HFFc6 (cell line): Measurements from ENCODE around the gene ADAM15. TPM values are rescaled to one million over a fixed set of nuclear protein-coding genes. Genes with fewer than 3 reads are reported as not detected.

Source experiments
- DNase-seq: peaks from one replicate; pipeline ENCODE4 v3.0.0-alpha.2; 2018
- H3K27ac Mint-ChIP-seq: 2 replicates; pipeline ENCODE4 v1.8.0; 2020; ENCODE audit warnings: mild to moderate bottlenecking, mixed read lengths
- H3K27me3 Mint-ChIP-seq: 2 replicates; pipeline ENCODE4 v1.8.0; 2021; ENCODE audit warnings: mild to moderate bottlenecking, moderate library complexity, mixed read lengths; ENCODE audit not compliant: insufficient read depth
- H3K36me3 Mint-ChIP-seq: 2 replicates; pipeline ENCODE4 v1.8.0; 2021; ENCODE audit warnings: low read depth, mixed read lengths
- H3K4me1 Mint-ChIP-seq: 2 replicates; pipeline ENCODE4 v1.8.0; 2020; ENCODE audit warnings: low read depth, mixed read lengths
- H3K4me3 Mint-ChIP-seq: 2 replicates; pipeline ENCODE4 v1.8.0; 2020; ENCODE audit warnings: mild to moderate bottlenecking, moderate library complexity, mixed read lengths
- H3K9me3 Mint-ChIP-seq: 2 replicates; pipeline ENCODE4 v1.8.0; 2020; ENCODE audit warnings: mild to moderate bottlenecking, mixed read lengths
- total RNA-seq, 6 experiments: library from RNA; stranded (reverse); fragmentation: NEBNext Ultra II Directional; extraction: Animal tissue kit (Norgen Biotek cat#: 25700); gene quantifications; 2 replicates in 1 of 6; 3 replicates in 5 of 6; pipeline ENCODE4 v1.2.3, GENCODE V29; 2021
- TF ChIP-seq, protein P1 (sequence below): fragments of 200-600 bp; sonication (generic); IDR thresholded peaks from 2 replicates; pipeline ENCODE4 v1.5.0; 2021; ENCODE audit warnings: antibody characterized with exemption, mild to moderate bottlenecking

Gene ADAM15
- total RNA-seq, 6 experiments from 2014 or later, result 51.1 to 66.9 (median 63.7) TPM

GRCh38 chr1:155094622-155094948 lies 43.5 kb downstream of the ADAM15 start:
- no peaks in the 10 kb centered on the region for H3K36me3 Mint-ChIP-seq
- H3K4me3 Mint-ChIP-seq, result no peak overlapping the region
- H3K27ac Mint-ChIP-seq, result no peak overlapping the region
- peaks cover 15% of the 10 kb centered on the region for H3K4me1 Mint-ChIP-seq
- H3K27me3 Mint-ChIP-seq, result peaks cover 12% of the 10 kb centered on the region
- no peaks in the 10 kb centered on the region for H3K9me3 Mint-ChIP-seq
- no peak for DNase-seq
- TF ChIP-seq, protein P1, sequence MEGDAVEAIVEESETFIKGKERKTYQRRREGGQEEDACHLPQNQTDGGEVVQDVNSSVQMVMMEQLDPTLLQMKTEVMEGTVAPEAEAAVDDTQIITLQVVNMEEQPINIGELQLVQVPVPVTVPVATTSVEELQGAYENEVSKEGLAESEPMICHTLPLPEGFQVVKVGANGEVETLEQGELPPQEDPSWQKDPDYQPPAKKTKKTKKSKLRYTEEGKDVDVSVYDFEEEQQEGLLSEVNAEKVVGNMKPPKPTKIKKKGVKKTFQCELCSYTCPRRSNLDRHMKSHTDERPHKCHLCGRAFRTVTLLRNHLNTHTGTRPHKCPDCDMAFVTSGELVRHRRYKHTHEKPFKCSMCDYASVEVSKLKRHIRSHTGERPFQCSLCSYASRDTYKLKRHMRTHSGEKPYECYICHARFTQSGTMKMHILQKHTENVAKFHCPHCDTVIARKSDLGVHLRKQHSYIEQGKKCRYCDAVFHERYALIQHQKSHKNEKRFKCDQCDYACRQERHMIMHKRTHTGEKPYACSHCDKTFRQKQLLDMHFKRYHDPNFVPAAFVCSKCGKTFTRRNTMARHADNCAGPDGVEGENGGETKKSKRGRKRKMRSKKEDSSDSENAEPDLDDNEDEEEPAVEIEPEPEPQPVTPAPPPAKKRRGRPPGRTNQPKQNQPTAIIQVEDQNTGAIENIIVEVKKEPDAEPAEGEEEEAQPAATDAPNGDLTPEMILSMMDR, result 0 out of 2 replicates have a peak, but pooled peaks have one; percentile 4

DNA sequence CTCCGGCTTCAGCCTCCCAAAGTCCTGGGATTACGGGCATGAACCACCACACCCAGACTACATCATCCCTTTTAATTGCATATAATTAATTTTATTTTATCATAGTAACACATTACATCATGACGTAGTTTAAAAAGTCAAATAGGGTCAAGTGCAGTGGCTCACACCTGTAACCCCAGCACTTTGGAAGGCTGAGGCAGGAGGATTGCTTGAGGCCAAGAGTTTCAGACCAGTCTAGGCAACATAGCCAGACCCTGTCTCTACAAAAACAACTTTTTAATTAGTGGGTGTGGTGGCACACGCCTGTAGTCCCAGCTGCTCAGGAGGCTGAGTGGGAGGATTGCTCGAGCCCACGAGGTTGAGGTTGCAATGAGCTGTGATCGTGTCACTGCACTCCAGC lies 48.2 kb downstream of the ADAM15 start:
- H3K9me3 Mint-ChIP-seq, result no peaks in the 10 kb centered on the region
- no peaks in the 10 kb centered on the region for H3K36me3 Mint-ChIP-seq
- peaks cover 2% of the 10 kb centered on the region; the same call in 1 of the 2 replicates for H3K4me1 Mint-ChIP-seq
- H3K4me3 Mint-ChIP-seq, result no peak overlapping the region
- peaks cover 20% of the 10 kb centered on the region for H3K27me3 Mint-ChIP-seq
- no peak for DNase-seq
- no peak overlapping the region for H3K27ac Mint-ChIP-seq
- TF ChIP-seq, protein P1, result no peak

- no peak for DNase-seq
- no peaks in the 10 kb centered on the region for H3K9me3 Mint-ChIP-seq
- no peak overlapping the region for H3K4me3 Mint-ChIP-seq
- no peak overlapping the region for H3K27ac Mint-ChIP-seq
- TF ChIP-seq, protein P1, result no peak
- no peaks in the 10 kb centered on the region for H3K4me1 Mint-ChIP-seq
- H3K36me3 Mint-ChIP-seq, result no peaks in the 10 kb centered on the region
- H3K27me3 Mint-ChIP-seq, result peaks cover 46% of the 10 kb centered on the region
Measured at GRCh38 chr1:155103325-155103724, 52.2 kb downstream of the ADAM15 start.

DNA sequence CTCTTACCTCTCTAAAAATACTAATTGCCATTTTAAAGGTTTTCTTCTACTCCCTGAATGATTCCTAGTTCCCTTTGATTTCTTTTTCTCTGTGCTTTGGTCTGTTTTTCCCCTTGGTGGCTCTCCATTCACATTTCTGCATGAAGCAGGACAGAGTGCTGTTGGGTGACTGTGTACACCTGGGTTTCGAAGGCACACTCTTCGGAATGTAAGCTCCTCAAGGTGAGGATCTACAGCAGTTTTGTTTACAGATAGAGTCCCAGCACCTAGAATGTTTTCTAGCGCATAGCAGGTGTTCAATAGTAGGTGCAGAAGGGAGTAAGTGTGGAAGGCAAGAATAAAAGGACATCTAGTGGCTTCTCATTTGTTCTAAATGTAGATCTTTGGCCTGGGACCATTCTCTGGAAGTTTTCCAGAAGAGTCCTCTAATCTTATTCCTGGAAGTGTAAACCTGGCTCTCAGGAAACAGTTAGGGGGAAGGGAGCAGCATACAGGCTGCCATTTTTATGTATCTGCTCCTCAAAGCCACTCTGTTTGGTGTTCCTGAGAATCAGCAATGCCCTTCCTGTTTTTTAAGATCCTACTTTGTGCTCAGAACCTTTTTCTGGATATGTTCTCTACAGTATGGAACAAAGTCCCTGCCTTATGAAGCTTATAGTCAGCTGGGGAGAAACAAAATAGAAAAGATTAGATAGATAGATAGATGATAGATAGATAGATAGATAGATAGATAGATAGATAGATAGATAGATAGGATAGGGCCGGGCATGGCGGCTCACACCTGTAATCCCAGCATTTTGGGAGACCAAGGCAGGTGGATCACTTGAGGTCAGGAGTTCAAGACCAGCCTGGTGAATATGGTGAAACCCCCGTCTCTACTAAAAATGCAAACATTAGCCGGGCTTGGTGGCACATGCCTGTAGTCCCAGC lies 53.8 kb downstream of the ADAM15 start:
- Mint-ChIP-seq H3K9me3 (no peaks in the 10 kb centered on the region), H3K27me3 (peaks cover 53% of the 10 kb centered on the region), H3K4me1 (no peaks in the 10 kb centered on the region), H3K27ac (no peak overlapping the region), H3K36me3 (no peaks in the 10 kb centered on the region), H3K4me3 (no peak overlapping the region)
- DNase-seq, result no peak
- TF ChIP-seq, protein P1, result no peak

GRCh38 chr1:155105604-155106011 lies 54.5 kb downstream of the ADAM15 start:
- H3K27ac Mint-ChIP-seq, result no peak overlapping the region
- no peak overlapping the region for H3K4me3 Mint-ChIP-seq
- no peak for DNase-seq
- H3K27me3 Mint-ChIP-seq, result peaks cover 53% of the 10 kb centered on the region
- H3K36me3 Mint-ChIP-seq, result no peaks in the 10 kb centered on the region
- H3K4me1 Mint-ChIP-seq, result no peaks in the 10 kb centered on the region
- H3K9me3 Mint-ChIP-seq, result no peaks in the 10 kb centered on the region
- TF ChIP-seq, protein P1, result no peak
